Myocyte (in vitro differentiated cells): Measurements from ENCODE around the gene RAD51B. TPM values are rescaled to one million over a fixed set of nuclear protein-coding genes. Genes with fewer than 3 reads are reported as not detected.
"Not testable (repeated sequence)": the region's sequence is repeated elsewhere in the genome, so short reads cannot be mapped to it uniquely, and the experiment has no call there.

ENCODE experiments used
- DNase-seq: peaks from one replicate; pipeline ENCODE4 v3.0.0-alpha.2; 2012; ENCODE audit warnings: low read depth
- total RNA-seq: library from RNA; depleted of rRNA; stranded (reverse); fragments of >200 nt; gene quantifications from 2 replicates; pipeline ENCODE4 v1.2.3, GENCODE V29; 2014

RAD51B gene
- total RNA-seq, 1 donor from 2014 or later = 70.0 TPM

DNA sequence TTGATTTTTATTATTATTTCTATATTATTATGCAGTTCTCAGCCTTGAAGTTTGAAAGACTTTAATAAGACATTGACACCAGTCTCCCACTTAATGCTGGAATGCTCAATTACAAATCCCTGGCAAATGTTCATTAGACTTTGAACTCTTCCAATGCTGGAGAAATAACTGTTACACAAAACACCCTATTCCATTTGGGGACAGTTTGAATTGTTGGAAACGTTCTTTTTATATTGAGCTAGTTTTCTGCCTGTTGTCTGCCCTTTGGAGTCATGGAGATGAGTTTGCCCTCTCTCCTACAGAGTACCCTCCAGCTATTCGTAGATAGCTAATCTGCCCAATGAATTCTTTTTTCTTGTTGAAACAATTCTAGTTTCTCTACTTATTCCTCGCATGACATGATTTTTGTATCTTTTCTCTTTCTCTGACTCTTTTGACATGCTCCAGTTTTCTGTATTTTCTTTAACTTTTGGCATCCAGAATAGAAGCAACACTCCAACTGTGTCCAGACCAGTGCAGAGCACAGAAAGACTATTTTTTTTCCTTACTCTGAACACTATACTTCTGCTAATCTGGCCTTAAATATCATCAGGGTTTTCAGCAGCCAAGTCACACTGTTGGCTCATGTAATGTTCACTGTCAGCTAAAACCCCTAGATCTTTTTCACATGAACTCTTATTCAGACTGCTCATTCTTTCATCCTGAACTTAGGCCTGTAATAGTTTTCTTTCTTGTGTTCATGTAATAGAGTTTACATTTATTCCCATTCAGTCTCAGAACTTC lies 379.3 kb downstream of the RAD51B start:
- DNase-seq = no peak

DNA sequence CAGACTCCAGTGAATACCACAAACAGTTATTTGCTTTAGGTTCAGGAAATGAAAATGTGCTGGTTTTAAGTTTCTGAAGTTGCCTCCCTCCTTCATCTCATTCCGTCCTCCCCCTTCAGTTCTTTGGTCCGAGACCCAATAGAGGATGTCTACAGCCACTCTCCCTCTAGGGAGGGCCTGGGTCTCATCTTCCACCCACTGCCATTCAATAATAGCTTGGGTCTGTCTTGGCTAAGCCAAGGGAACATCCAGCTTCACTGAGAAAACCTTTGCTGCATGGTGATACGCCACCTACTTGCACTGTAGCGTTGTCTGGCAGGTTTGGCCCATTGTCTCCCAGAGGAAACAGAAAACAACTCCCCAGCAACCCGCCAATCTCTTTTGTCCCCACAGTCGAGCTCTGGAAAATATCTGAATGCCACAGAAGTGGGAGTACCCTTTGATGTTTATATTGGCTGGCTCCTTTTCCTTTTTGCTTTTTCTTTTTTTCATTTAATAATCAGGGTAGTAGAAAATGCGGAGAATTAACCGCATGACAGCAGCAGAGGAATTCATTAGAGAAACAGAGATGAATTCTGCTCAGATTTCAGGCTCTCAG lies 380.1 kb downstream of the RAD51B start:
- no peak for DNase-seq

DNA sequence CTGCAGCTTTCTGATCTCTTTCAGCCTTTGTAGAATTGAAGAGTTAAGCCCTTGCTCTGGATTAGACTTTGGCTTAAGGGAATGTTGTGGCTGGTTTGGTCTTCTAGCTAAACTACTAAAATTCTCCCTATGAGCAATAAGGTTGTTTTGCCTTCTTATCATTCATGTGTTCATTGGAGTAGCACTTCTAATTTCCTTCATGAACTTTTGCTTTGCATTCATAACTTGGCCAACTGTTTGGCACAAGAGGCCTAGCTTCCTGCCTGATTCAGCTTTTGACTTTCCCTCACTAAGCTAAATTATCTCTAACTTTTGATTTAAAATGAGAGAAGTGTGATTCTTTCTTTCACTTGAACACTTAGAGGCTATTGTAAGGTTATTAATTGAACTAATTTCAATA lies 384.3 kb downstream of the RAD51B start:
- no peak for DNase-seq

DNA sequence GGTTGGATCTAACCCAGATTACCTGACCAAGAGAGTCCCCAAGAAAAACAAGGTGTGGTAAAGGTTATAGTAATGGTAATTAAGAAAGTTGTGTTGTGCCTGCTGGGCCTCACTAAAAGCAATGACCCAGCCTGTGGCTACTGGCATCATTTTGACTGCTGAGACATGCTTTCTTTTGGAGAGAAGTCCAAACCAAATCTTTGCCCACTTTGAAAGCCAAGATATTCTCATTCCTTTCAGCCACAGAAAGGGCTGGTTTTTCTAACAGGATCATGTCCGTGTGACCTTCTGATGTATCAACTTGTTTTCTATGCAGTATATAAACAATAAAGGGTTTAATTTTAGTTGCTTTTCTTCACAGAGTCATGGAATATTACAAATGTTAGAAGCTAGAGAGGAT lies 388.6 kb downstream of the RAD51B start:
- DNase-seq = peak; percentile 57

DNA sequence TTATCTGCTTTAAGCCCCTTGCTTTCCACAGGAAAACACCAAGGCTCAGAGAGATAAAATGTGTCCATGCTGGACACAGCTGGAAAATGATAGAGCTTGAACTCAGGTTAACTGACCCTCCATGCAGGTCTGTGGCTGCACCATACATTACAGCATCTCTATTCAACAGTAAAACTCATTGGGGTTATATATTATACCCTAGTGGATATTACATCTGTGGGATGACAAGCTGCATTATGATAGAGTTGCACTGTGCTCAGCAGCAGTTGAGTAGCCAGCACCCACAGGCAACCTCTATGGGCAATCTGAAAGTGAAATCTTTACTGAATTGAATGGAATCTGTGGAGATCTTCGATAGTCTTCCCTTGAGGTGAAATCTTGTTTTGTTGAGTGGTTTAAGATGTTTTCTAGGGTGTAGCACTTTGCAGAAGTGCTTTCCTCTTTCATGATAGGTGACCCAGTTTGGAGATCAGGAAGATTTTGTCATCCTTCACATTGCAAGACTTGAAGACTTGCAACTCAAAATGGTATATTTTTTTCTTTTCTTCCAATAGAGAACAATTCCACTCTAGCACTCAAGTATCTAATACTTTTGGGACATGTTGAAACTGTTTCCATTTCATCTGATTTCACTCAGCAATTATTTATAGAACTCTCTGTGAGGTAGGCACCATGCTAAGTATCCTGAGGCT lies 389.2 kb downstream of the RAD51B start:
- DNase-seq = no peak

DNA sequence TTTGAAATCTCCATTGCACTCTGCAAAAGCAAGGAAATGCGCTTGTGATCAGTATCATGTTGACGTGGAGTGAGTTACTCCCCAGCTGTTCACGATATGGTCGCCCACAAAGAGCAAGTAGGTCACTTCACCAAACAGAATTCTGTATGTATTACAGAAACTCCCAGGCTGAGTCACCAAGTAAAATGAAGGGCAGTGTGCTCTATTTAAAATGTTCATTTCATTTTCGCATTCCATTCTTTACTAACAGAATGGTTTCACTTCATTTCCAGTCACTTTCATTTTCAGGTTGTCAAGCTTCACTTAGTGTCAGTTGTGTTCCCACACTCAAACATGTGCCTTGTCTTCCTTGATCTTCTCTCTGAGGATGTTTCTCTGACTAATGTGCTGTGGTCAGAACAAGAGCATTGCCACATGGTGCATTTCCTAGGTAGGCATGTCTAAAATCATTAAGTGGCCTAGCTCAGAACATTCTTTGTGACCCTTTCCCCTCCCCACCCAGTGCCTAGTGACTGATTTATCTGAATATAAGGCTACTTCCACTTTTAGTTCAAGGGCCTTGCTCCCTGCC lies 391.2 kb downstream of the RAD51B start:
- DNase-seq = peak; percentile 95

DNA sequence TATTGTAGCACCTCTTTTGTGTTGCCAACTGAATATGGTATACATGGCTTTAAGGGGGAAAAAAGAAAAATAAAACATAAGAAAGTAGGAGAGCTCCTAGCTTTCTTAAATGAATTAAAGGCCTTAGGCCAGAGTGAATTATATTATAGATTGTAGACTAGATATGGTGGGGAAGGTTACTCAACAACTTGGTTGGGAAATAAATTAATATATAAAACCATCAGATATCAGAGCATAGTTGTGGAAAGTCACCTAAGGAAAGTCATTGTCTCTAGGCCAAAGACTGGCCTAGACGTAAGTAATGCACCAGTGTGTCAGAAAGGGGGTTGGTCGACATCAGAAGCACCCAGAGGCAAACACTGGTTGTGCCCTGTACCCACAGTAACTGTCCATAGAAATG lies 391.8 kb downstream of the RAD51B start:
- no peak for DNase-seq

DNA sequence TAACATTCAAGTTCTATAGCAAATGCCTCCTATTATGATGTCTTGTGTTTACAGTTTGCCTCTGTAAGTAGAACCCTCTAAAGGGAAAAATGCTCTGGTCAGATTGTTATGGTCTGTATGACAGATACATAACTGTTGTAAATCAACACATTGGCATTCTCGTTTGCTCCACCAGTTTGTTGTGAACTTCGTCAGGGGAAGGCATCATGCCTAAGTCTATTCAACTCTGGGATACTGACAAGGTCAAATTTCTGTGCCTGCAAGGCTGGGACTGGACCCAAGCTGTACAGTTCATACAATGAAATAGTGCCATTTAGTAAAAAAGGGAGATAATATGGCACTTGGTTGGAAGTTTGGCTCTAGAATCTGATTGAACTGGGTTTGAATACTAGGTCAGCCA lies 392.3 kb downstream of the RAD51B start:
- no peak for DNase-seq

DNA sequence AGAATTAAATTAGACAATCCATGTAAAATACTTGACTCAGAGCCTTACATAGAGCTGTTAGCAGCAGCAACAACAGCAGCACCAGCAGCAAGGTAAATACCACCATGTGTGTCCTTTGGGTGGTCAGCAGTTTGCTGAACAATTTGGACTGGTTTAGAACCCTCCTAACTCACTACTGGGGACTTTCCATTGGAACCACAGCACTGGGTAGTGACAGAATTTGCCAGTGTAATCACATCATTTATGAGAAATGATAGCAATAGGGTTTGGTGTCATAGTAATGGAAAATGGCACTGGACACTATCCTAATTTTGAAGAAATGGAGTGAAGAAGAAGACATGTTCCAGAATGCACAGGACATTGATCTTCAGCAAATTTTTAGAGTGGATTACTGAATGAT lies 392.8 kb downstream of the RAD51B start:
- DNase-seq = no peak

DNA sequence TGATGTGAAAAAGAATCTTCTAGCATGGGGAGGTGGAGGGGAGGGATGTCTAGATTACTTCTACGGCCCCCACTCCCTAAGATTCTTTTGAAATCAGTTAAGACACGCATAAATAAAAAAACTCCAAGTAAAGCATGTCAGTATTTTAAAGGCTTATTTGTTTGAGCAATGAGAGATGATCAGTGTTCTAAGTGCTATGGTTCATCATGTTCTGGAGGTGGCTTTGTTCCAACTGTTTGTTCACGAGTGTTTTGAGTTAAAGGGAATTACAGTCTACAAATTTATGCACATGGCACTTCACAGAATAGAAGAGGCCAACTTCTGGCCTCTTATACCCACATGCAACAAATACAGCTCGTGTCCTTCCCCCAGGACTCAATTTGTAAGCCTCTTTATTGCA lies 394.9 kb downstream of the RAD51B start:
- DNase-seq = no peak

DNA sequence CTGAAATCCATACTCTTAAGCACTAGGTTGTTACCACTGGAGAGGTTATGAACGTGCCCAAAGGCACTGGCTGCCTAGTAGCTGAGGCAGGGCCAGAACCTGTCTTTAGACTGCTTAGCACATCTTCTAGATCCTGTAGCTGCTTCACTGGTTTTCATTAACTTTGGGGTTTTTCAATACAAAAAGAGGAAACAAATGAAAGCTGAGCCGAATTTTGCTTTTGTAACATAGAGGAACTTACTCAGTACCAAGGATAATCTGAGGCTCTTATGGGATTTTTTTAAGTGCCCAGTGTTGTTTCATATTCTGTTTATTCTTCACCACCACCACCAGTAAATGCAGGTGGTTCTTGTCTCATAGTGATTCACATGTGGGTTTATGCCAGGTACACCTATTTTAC lies 396.1 kb downstream of the RAD51B start:
- no peak for DNase-seq

DNA sequence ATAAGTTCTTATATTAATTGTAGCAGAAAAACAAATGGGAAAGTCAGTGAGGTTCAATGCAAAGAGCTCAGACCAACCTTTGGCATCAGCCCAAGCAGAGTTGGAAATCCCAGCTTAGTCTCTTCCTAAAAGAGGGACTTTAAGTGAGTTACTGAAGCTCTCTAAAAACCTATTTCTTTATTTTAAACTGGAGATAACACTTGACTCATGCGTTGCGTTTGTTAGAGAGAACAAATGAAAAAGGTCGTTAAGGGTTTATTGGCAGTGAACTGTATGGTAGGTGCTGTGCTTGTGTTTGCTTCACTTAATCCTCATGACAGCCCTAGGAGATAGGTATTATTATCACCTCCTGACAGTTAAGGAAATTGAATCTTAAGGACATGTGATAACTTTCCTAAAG lies 396.5 kb downstream of the RAD51B start:
- DNase-seq = no peak

DNA sequence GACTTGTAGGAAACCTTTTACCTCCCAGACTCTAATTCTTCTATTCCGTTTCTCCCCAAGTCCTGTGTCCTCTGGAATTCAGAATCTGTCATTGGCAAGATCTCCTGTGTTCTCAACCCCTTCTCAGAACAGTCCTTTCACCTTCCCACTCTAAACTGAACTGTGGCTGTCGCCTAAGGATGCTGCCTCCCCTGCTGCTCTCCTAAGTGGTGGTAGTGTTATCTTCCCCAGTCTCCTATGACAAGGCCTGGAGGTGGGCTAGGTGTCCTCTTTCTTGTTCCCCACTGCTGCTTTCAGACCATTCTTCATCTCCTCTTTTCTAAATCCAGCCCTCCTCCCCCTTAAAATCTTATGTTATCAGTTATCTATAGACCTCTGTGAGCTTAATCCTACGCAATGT lies 397.4 kb downstream of the RAD51B start:
- DNase-seq = no peak

DNA sequence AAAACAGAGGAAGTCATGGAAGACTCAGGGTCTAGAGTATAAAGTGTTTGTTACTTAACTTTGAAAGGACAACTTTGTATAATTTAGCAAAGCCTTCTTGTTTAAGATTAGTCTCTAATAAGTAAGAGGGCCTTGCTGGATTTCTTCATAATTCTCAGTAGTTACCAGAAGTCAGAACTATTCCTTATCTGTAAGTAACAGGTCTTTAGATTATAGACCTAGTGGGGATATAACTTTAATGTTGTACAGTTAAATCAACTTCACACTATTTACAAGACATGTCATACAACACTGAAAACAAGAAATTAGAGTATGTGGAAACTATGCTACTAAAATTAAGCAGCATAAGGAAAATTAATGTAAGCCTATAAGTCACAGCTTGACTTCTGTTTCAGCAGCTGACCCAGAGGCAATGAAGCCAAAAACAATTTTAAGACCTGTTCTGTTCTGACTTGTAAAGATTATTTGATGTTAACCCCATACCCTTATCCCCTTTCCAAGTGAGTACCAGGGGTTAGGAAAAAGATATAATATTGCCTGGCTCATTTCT lies 398.3 kb downstream of the RAD51B start:
- DNase-seq = no peak

DNA sequence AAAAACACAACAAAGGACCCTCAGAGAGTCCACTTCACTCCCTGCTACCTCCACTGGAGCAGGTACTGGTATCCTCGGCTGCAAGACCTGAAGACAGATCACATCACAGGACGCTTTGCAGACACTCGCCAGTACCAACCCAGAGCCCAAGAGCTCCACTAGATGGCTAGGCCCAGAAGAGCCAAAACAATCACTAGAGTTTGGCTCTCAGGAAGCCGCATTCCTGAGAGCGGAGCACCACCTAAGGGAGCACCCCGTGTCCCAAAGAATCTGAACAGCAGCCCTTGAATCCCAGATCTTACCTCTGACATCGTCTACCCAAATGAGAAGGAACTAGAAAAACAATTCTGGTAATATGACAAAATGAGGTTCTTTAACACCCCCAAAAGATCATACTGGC lies 399.8 kb downstream of the RAD51B start:
- DNase-seq = no peak

DNA sequence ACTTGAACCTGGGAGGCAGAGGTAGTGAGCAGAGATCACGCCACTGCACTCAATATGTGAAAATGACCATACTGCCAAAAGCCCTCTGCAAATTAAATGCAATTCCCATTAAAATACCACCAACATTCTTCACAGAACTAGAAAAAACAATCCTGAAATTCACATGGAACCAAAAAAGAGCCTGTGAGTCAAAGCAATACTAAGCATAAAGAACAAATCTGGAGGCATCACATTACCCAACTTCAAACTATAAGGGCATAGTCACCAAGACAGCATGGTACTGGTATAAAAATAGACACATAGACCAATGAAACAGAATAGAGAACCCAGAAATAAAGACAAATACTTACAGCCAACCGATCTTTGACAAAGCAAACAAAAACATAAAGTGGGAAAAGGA lies 401.5 kb downstream of the RAD51B start:
- DNase-seq = not testable (repeated sequence)

DNA sequence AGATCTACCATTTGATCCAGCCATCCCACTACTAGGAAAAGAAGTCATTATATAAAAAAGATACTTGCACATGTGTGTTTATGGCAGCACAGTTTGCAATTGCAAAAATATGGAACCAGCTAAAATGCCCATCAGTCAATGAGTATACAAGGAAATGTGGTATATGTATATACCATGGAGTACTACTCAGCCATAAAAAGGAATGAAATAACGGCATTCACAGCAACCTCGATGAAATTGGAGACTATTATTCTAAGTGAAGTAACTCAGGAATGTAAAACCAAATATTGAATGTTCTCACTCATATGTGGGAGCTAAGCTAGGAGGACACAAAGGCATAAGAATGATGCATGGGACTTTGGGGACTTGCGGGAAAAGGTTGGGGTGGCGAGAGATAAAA lies 402.6 kb downstream of the RAD51B start:
- no peak for DNase-seq

DNA sequence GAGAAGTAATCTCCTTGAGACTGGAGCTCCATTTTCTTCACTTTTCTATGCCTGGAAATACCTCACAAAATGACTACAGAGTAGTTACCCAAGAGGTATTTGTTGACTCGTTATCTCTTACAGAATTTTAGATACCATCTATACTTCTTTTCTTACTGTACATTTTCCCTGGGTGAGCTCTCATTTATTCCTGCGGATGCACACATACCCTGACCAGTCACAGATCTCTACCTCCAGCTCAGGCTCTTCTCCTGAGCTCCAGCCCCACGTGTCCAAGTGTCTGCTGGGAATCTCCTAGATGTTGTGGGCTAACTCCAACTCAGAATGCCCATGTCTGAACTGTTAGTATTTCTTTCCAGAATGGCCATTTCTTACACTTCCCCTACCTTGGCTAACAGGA lies 403.1 kb downstream of the RAD51B start:
- no peak for DNase-seq

DNA sequence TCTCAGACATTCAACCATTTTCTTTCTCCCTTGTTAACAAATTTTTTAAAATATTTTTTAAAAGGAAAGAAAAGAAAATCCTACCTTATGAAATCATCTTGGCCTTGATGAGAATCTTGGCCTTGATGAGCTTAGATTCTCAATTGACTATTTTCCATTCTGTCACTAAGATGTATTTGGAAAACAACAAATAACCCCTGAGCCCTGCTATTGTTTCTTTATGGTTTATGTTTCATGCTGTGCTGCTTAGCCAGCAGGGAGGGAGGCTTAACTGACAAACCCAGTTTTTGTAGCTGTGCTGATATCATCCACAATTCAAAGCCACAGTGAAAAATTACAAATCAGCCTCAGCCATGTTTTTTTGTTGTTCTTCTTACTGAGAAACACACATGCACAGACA lies 404.1 kb downstream of the RAD51B start:
- no peak for DNase-seq

DNA sequence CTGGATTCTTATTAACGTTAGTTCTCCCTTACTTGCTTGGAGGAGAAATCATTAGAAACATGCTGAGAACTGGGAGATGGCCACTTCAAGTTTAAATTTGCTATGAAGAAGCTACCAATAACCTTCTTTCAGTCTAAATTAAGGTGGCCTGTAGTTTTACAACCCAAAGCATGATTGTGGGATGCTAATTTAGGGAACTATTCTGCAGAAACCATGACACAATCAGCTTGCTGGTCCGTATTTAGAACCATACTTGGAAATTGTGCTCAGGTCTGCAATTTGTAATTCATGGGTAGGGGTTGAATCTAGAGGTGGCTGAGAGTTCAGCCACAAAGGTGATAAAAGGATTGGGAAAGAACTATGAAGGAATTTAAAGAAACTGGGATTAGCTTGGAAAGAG lies 405.7 kb downstream of the RAD51B start:
- no peak for DNase-seq

DNA sequence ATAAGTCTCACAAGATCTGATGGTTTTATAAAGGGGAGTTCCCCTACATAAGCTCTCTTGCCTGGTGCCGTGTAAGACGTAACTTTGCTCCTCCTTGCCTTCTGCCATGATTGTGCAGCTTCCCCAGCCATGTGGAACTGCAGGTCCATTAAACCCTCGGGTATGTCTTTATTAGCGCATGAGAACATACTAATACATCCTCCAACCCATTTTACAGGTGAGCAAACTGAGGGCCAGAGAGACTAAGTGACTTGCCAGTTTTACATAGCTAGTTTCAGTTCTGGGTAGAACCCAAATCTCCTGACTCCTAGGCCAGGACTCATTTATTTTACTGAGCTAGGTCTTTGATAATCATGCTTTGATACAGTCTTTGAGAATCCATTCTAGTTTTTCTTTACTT lies 406.9 kb downstream of the RAD51B start:
- no peak for DNase-seq

DNA sequence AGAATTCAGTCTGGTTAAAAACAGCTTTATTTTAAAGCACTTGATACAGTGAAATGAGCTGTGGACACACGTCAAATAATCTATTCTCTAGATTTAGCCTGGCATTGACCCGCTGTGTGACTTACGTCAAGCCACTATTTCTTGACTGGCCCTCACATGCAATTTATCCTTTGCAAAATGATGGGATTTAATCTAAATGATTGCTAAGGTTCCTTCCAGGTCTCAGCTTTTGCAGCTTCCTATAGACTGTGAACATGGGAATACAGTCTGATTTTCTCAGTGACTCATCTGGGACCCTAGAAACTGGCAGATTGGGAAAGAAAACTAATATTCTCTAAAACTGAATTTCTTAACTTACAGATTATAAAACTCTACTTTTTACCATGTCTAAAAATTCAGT lies 409.1 kb downstream of the RAD51B start:
- no peak for DNase-seq
